ENCODE results near the gene MAP3K7. TPM values are rescaled to one million over a fixed set of nuclear protein-coding genes. Genes with fewer than 3 reads are reported as not detected.
"Not testable (repeated sequence)": the region's sequence is repeated elsewhere in the genome, so short reads cannot be mapped to it uniquely, and the experiment has no call there.

MAP3K7 gene
- polyA plus RNA-seq, 4 donors: 7.3 to 28.6 (median 10.2) TPM

- no peaks in the 10 kb centered on the region for H3K4me1 ChIP-seq (ENCODE audit: control insufficient read depth in 3 of 3, insufficient read depth in 2 of 3, low read depth in 1 of 3, low read length in 2 of 3)
- H3K9me3 ChIP-seq (ENCODE audit: control insufficient read depth in 2 of 2, insufficient read depth in 1 of 2, low read depth in 1 of 2, low read length in 1 of 2): no peaks in the 10 kb centered on the region
- FAIRE-seq (no peak), DNase-seq (no peak)
- no peaks in the 10 kb centered on the region for H3K27me3 ChIP-seq (ENCODE audit: control insufficient read depth in 3 of 3, insufficient read depth in 3 of 3, low read length in 3 of 3)
- H3K27ac ChIP-seq (ENCODE audit: low read depth in 1 of 3, low read length in 2 of 3): no peak overlapping the region
- no peak overlapping the region for H3K4me3 ChIP-seq (ENCODE audit: low read depth in 1 of 3, low read length in 3 of 3)
- 91 to 96% (median 93%) methylated on average over 2 of the region's 2 CpGs for WGBS, 3 donors
- peaks cover 0 to 3% (median 2%) of the 10 kb centered on the region in 3 donors for H3K36me3 ChIP-seq (ENCODE audit: control insufficient read depth in 3 of 3, insufficient read depth in 2 of 3, low read depth in 1 of 3, low read length in 3 of 3)
Observed at GRCh38 chr6:90572856-90573255, 14.0 kb downstream of the MAP3K7 start.

- Histone ChIP-seq H3K4me1 (ENCODE audit: control insufficient read depth in 3 of 3, insufficient read depth in 2 of 3, low read depth in 1 of 3, low read length in 2 of 3) (no peaks in the 10 kb centered on the region), H3K4me3 (ENCODE audit: low read depth in 1 of 3, low read length in 3 of 3) (no peak overlapping the region), H3K27me3 (ENCODE audit: control insufficient read depth in 3 of 3, insufficient read depth in 3 of 3, low read length in 3 of 3) (no peaks in the 10 kb centered on the region), H3K27ac (ENCODE audit: low read depth in 1 of 3, low read length in 2 of 3) (no peak overlapping the region), H3K9me3 (ENCODE audit: control insufficient read depth in 2 of 2, insufficient read depth in 1 of 2, low read depth in 1 of 2, low read length in 1 of 2) (no peaks in the 10 kb centered on the region), H3K36me3 (ENCODE audit: control insufficient read depth in 3 of 3, insufficient read depth in 2 of 3, low read depth in 1 of 3, low read length in 3 of 3) (no peaks in the 10 kb centered on the region)
- FAIRE-seq (no peak), DNase-seq (no peak)
Observed at GRCh38 chr6:90569223-90569622, 17.6 kb downstream of the MAP3K7 start.

- DNase-seq; H3K4me3 ChIP-seq (ENCODE audit: low read depth in 1 of 3, low read length in 3 of 3); H3K36me3 ChIP-seq (ENCODE audit: control insufficient read depth in 3 of 3, insufficient read depth in 2 of 3, low read depth in 1 of 3, low read length in 3 of 3); H3K27me3 ChIP-seq (ENCODE audit: control insufficient read depth in 3 of 3, insufficient read depth in 3 of 3, low read length in 3 of 3); H3K9me3 ChIP-seq (ENCODE audit: control insufficient read depth in 2 of 2, insufficient read depth in 1 of 2, low read depth in 1 of 2, low read length in 1 of 2); H3K27ac ChIP-seq (ENCODE audit: low read depth in 1 of 3, low read length in 2 of 3); H3K4me1 ChIP-seq (ENCODE audit: control insufficient read depth in 3 of 3, insufficient read depth in 2 of 3, low read depth in 1 of 3, low read length in 2 of 3); FAIRE-seq: not testable (repeated sequence)
- 94 to 100% (median 95%) methylated on average over 1 of the region's 1 CpG for WGBS, 3 donors
Observed at GRCh38 chr6:90567682-90568081, 19.2 kb downstream of the MAP3K7 start.

- H3K36me3 ChIP-seq (ENCODE audit: control insufficient read depth in 3 of 3, insufficient read depth in 2 of 3, low read depth in 1 of 3, low read length in 3 of 3): peaks cover 0 to 14% (median 4%) of the 10 kb centered on the region in 3 donors
- not testable (repeated sequence) for FAIRE-seq; DNase-seq; H3K27ac ChIP-seq (ENCODE audit: low read depth in 1 of 3, low read length in 2 of 3); H3K4me1 ChIP-seq (ENCODE audit: control insufficient read depth in 3 of 3, insufficient read depth in 2 of 3, low read depth in 1 of 3, low read length in 2 of 3); H3K9me3 ChIP-seq (ENCODE audit: control insufficient read depth in 2 of 2, insufficient read depth in 1 of 2, low read depth in 1 of 2, low read length in 1 of 2); H3K27me3 ChIP-seq (ENCODE audit: control insufficient read depth in 3 of 3, insufficient read depth in 3 of 3, low read length in 3 of 3); H3K4me3 ChIP-seq (ENCODE audit: low read depth in 1 of 3, low read length in 3 of 3)
- 86 to 95% (median 93%) methylated on average over 7 to 9 of the region's 9 CpGs for WGBS, 3 donors
Observed at GRCh38 chr6:90562341-90562740, 24.5 kb downstream of the MAP3K7 start.

GRCh38 chr6:90559931-90560330 lies 26.9 kb downstream of the MAP3K7 start:
- peaks cover 0 to 16% (median 8%) of the 10 kb centered on the region in 3 donors for H3K36me3 ChIP-seq (ENCODE audit: control insufficient read depth in 3 of 3, insufficient read depth in 2 of 3, low read depth in 1 of 3, low read length in 3 of 3)
- H3K4me3 ChIP-seq (ENCODE audit: low read depth in 1 of 3, low read length in 3 of 3): no peak overlapping the region
- DNase-seq (no peak), FAIRE-seq (no peak)
- H3K27me3 ChIP-seq (ENCODE audit: control insufficient read depth in 3 of 3, insufficient read depth in 3 of 3, low read length in 3 of 3): no peaks in the 10 kb centered on the region
- H3K9me3 ChIP-seq (ENCODE audit: control insufficient read depth in 2 of 2, insufficient read depth in 1 of 2, low read depth in 1 of 2, low read length in 1 of 2): peaks cover 0 to 3% of the 10 kb centered on the region in 2 donors
- H3K4me1 ChIP-seq (ENCODE audit: control insufficient read depth in 3 of 3, insufficient read depth in 2 of 3, low read depth in 1 of 3, low read length in 2 of 3): no peaks in the 10 kb centered on the region
- 89 to 98% (median 94%) methylated on average over 4 of the region's 4 CpGs for WGBS, 3 donors
- H3K27ac ChIP-seq (ENCODE audit: low read depth in 1 of 3, low read length in 2 of 3): no peak overlapping the region

- Histone ChIP-seq H3K9me3 (ENCODE audit: control insufficient read depth in 2 of 2, insufficient read depth in 1 of 2, low read depth in 1 of 2, low read length in 1 of 2) (peaks cover 0 to 2% of the 10 kb centered on the region in 2 donors), H3K36me3 (ENCODE audit: control insufficient read depth in 3 of 3, insufficient read depth in 2 of 3, low read depth in 1 of 3, low read length in 3 of 3) (peaks cover 4 to 18% (median 10%) of the 10 kb centered on the region in 3 donors), H3K27ac (ENCODE audit: low read depth in 1 of 3, low read length in 2 of 3) (no peak overlapping the region), H3K4me1 (ENCODE audit: control insufficient read depth in 3 of 3, insufficient read depth in 2 of 3, low read depth in 1 of 3, low read length in 2 of 3) (no peaks in the 10 kb centered on the region), H3K4me3 (ENCODE audit: low read depth in 1 of 3, low read length in 3 of 3) (no peak overlapping the region), H3K27me3 (ENCODE audit: control insufficient read depth in 3 of 3, insufficient read depth in 3 of 3, low read length in 3 of 3) (no peaks in the 10 kb centered on the region)
- DNase-seq: no peak
- 95 to 100% (median 100%) methylated on average over 1 of the region's 1 CpG for WGBS, 3 donors
- no peak for FAIRE-seq
Observed at GRCh38 chr6:90557006-90557405, 29.9 kb downstream of the MAP3K7 start.

- Histone ChIP-seq H3K27ac (ENCODE audit: low read depth in 1 of 3, low read length in 2 of 3) (no peak overlapping the region), H3K36me3 (ENCODE audit: control insufficient read depth in 3 of 3, insufficient read depth in 2 of 3, low read depth in 1 of 3, low read length in 3 of 3) (peaks cover 6 to 15% (median 6%) of the 10 kb centered on the region in 3 donors), H3K9me3 (ENCODE audit: control insufficient read depth in 2 of 2, insufficient read depth in 1 of 2, low read depth in 1 of 2, low read length in 1 of 2) (no peaks in the 10 kb centered on the region), H3K4me1 (ENCODE audit: control insufficient read depth in 3 of 3, insufficient read depth in 2 of 3, low read depth in 1 of 3, low read length in 2 of 3) (no peaks in the 10 kb centered on the region), H3K27me3 (ENCODE audit: control insufficient read depth in 3 of 3, insufficient read depth in 3 of 3, low read length in 3 of 3) (no peaks in the 10 kb centered on the region), H3K4me3 (ENCODE audit: low read depth in 1 of 3, low read length in 3 of 3) (no peak overlapping the region)
- FAIRE-seq (no peak), DNase-seq (no peak)
- 95 to 97% (median 96%) methylated on average over 2 of the region's 2 CpGs for WGBS, 3 donors
Observed at GRCh38 chr6:90547991-90548390, 38.9 kb downstream of the MAP3K7 start.

GRCh38 chr6:90547079-90547478 lies 39.8 kb downstream of the MAP3K7 start:
- FAIRE-seq: no peak
- H3K36me3 ChIP-seq (ENCODE audit: control insufficient read depth in 3 of 3, insufficient read depth in 2 of 3, low read depth in 1 of 3, low read length in 3 of 3): peaks cover 3 to 15% (median 5%) of the 10 kb centered on the region in 3 donors
- no peak overlapping the region for H3K27ac ChIP-seq (ENCODE audit: low read depth in 1 of 3, low read length in 2 of 3)
- no peaks in the 10 kb centered on the region for H3K4me1 ChIP-seq (ENCODE audit: control insufficient read depth in 3 of 3, insufficient read depth in 2 of 3, low read depth in 1 of 3, low read length in 2 of 3)
- WGBS, 3 donors: 87 to 93% (median 92%) methylated on average over 4 of the region's 4 CpGs
- H3K4me3 ChIP-seq (ENCODE audit: low read depth in 1 of 3, low read length in 3 of 3): no peak overlapping the region
- DNase-seq: no peak
- H3K27me3 ChIP-seq (ENCODE audit: control insufficient read depth in 3 of 3, insufficient read depth in 3 of 3, low read length in 3 of 3): no peaks in the 10 kb centered on the region
- no peaks in the 10 kb centered on the region for H3K9me3 ChIP-seq (ENCODE audit: control insufficient read depth in 2 of 2, insufficient read depth in 1 of 2, low read depth in 1 of 2, low read length in 1 of 2)

- H3K4me1 ChIP-seq (ENCODE audit: control insufficient read depth in 3 of 3, insufficient read depth in 2 of 3, low read depth in 1 of 3, low read length in 2 of 3): no peaks in the 10 kb centered on the region
- H3K27me3 ChIP-seq (ENCODE audit: control insufficient read depth in 3 of 3, insufficient read depth in 3 of 3, low read length in 3 of 3): no peaks in the 10 kb centered on the region
- no peak overlapping the region for H3K27ac ChIP-seq (ENCODE audit: low read depth in 1 of 3, low read length in 2 of 3)
- H3K4me3 ChIP-seq (ENCODE audit: low read depth in 1 of 3, low read length in 3 of 3): no peak overlapping the region
- no peaks in the 10 kb centered on the region for H3K9me3 ChIP-seq (ENCODE audit: control insufficient read depth in 2 of 2, insufficient read depth in 1 of 2, low read depth in 1 of 2, low read length in 1 of 2)
- peaks cover 3 to 17% (median 5%) of the 10 kb centered on the region in 3 donors for H3K36me3 ChIP-seq (ENCODE audit: control insufficient read depth in 3 of 3, insufficient read depth in 2 of 3, low read depth in 1 of 3, low read length in 3 of 3)
- DNase-seq (no peak), FAIRE-seq (no peak)
- 95 to 97% (median 97%) methylated on average over 3 of the region's 3 CpGs for WGBS, 3 donors
Observed at GRCh38 chr6:90545448-90545847, 41.4 kb downstream of the MAP3K7 start.
